Measurements from ENCODE around the gene AFTPH.

AFTPH gene

DNA sequence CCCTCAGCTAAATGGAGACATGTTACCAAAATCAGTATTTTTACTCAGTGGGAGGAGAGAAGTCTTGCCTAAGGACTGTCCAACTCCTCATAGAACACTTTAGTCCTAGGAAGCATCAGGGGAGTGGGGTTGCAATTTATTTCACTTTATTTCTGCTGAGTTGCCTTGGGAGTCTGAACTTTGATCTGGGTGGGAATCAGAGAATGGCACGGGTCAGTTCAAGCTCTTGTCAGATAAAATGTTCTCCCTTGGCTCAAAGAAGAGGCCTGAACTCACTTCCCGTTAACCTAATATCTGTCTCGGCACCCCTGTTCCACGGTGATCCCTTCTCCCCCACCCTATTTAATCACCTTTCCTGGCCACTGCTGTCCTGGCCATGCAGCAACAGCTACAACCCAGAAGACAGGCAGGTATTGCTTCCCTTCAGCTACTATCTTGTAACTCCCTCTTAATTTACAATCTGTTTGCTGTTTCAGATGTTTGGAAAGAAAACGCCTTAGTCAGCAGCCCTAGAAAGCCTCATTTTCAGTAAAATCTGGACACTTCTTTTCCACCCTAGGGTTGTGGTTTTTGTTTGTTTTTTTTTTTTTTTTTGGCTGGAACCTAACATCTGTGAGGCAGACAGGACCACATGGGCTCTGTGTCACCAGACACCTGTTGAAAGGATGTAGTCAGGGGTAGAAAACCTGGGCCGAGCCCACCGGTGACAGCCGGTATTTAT lies 77.1 kb downstream of the AFTPH start:
- Mint-ChIP-seq H3K27ac (no peak overlapping the region), H3K27me3 (ENCODE audit: low read depth) (no peaks in the 10 kb centered on the region), H3K36me3 (ENCODE audit: low read depth) (no peaks in the 10 kb centered on the region), H3K4me3 (no peak overlapping the region), H3K9me3 (peaks cover 16% of the 10 kb centered on the region), H3K4me1 (ENCODE audit: low read depth) (peaks cover 14% of the 10 kb centered on the region)

GRCh38 chr2:64601785-64602391 lies 77.8 kb downstream of the AFTPH start:
- peaks cover 16% of the 10 kb centered on the region for H3K9me3 Mint-ChIP-seq
- no peaks in the 10 kb centered on the region for H3K36me3 Mint-ChIP-seq (ENCODE audit: low read depth)
- no peak overlapping the region for H3K4me3 Mint-ChIP-seq
- no peak overlapping the region for H3K27ac Mint-ChIP-seq
- H3K4me1 Mint-ChIP-seq (ENCODE audit: low read depth): peaks cover 20% of the 10 kb centered on the region
- no peaks in the 10 kb centered on the region for H3K27me3 Mint-ChIP-seq (ENCODE audit: low read depth)

DNA sequence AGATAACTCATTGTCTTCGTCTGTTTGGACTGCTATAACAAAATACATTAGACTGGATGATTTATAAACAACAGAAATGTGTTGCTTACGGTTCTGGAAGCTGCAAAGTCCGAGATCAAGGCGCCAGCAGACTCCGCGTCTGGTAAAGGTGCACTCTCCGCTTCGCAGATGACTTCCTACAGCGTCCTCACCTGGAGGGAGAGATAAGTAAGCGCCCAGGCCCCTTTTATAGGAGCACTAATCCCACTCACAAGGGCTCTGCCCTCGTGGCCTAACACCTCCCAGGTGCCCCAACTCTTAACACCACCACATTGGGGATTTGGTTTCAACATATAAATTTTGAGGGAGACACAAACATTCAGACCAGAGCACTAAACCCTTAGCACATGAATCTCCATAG lies 78.3 kb downstream of the AFTPH start:
- H3K4me1 Mint-ChIP-seq (ENCODE audit: low read depth): peaks cover 24% of the 10 kb centered on the region
- H3K36me3 Mint-ChIP-seq (ENCODE audit: low read depth): no peaks in the 10 kb centered on the region
- no peak overlapping the region for H3K27ac Mint-ChIP-seq
- no peaks in the 10 kb centered on the region for H3K27me3 Mint-ChIP-seq (ENCODE audit: low read depth)
- no peak overlapping the region for H3K4me3 Mint-ChIP-seq
- peaks cover 16% of the 10 kb centered on the region for H3K9me3 Mint-ChIP-seq

DNA sequence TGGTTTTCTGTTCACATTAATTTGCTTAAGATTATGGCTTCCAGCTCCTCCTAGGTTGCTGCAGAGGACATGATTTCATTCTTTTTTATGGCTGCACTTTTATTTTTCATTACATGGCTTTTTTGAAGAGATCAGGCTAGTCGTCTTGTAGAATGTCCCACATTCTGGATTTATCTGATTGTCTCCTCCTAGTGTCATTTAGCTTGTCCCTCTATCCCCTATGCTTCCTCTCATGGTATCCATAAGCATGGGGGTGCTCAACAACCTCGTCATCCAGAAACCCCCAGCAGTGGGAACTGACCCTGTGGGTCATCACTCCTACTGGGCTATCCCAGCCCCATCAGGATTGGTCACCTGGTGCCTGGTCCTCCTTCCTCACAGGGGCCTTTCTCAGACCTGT lies 80.0 kb downstream of the AFTPH start:
- H3K27me3 Mint-ChIP-seq (ENCODE audit: low read depth): no peaks in the 10 kb centered on the region
- H3K27ac Mint-ChIP-seq: no peak overlapping the region
- H3K9me3 Mint-ChIP-seq: peaks cover 16% of the 10 kb centered on the region

DNA sequence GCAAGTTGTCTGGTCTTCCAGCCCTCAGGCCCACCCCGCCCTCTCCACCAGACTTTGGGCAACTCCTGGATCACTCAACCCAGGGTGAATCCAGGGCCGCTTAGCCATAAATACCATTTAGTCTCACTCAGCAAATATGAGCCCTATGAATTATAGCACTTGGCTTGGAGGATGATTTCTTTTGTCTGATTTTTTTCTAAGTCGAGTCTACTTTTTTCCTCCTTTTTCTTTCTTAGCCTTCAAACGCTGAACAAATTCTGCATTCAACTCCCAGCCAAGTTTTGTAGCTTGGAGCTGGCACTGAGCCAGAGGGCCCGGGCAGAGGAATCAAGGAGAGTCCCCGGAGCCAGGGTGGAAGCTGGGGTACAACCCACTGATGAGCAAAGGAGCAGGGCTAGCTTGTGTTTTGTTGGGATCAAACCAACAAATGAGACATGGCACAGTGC lies 80.9 kb downstream of the AFTPH start:
- Mint-ChIP-seq H3K27ac (no peak overlapping the region), H3K4me1 (ENCODE audit: low read depth) (peaks cover 26% of the 10 kb centered on the region), H3K4me3 (no peak overlapping the region), H3K9me3 (peaks cover 16% of the 10 kb centered on the region), H3K36me3 (ENCODE audit: low read depth) (no peaks in the 10 kb centered on the region), H3K27me3 (ENCODE audit: low read depth) (no peaks in the 10 kb centered on the region)

More for the DNA sequence above, 80.0 kb downstream of the AFTPH start:
- H3K4me3 Mint-ChIP-seq: no peak overlapping the region
- H3K4me1 Mint-ChIP-seq (ENCODE audit: low read depth): peaks cover 34% of the 10 kb centered on the region
- H3K36me3 Mint-ChIP-seq (ENCODE audit: low read depth): no peaks in the 10 kb centered on the region

GRCh38 chr2:64605991-64606478 lies 81.9 kb downstream of the AFTPH start:
- Mint-ChIP-seq H3K4me3 (peak overlapping the region; percentile 53), H3K27ac (peak overlapping the region; percentile 43), H3K27me3 (ENCODE audit: low read depth) (peaks cover 8% of the 10 kb centered on the region), H3K4me1 (ENCODE audit: low read depth) (peaks cover 25% of the 10 kb centered on the region), H3K9me3 (peaks cover 16% of the 10 kb centered on the region), H3K36me3 (ENCODE audit: low read depth) (no peaks in the 10 kb centered on the region)

DNA sequence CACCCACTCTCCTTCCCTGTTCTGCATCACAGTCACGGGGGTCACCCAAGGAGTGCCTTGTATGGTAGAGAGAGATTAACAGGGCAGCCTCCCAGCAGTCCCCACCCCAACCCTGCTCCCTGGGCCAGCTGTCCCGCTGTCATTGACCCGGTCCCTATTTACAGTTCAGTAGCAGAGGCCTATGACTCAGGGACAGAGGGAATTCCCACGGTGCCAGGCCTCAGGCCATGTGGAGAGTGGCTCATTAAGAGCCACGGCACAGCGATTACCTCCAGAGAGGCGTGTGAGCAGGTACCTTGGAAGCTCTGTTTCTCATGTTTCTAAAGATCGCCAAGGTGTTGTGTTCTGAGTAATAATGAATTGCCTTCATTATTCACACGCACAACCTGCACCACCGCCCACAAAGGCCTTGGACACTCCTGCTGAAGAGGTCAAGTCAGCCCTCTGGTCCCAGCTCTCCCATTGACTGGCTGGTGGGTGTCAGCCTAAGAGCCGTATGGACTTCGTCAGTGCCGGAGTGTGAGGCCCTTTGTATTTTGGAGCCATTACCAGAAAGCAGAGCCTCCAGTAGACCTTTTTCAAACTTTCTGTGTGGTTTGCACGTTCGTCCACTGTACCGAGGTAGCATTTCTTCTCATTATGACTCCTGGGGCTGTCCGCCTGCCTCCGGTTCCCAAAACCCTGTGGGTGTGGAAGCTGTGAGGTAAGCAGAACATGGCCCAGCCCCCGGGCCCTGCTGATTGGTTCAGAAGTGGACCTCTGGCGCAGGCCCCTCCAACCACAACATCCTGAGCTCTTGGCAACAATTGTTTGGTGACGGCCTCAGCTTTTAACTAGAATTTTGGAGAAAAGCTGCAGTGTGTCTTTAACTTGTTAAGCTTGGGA lies 82.6 kb downstream of the AFTPH start:
- Mint-ChIP-seq H3K9me3 (peaks cover 16% of the 10 kb centered on the region), H3K27ac (peak overlapping the region; percentile 84), H3K27me3 (ENCODE audit: low read depth) (peaks cover 15% of the 10 kb centered on the region), H3K4me3 (peak overlapping the region; percentile 53), H3K4me1 (ENCODE audit: low read depth) (peaks cover 25% of the 10 kb centered on the region), H3K36me3 (ENCODE audit: low read depth) (no peaks in the 10 kb centered on the region)

DNA sequence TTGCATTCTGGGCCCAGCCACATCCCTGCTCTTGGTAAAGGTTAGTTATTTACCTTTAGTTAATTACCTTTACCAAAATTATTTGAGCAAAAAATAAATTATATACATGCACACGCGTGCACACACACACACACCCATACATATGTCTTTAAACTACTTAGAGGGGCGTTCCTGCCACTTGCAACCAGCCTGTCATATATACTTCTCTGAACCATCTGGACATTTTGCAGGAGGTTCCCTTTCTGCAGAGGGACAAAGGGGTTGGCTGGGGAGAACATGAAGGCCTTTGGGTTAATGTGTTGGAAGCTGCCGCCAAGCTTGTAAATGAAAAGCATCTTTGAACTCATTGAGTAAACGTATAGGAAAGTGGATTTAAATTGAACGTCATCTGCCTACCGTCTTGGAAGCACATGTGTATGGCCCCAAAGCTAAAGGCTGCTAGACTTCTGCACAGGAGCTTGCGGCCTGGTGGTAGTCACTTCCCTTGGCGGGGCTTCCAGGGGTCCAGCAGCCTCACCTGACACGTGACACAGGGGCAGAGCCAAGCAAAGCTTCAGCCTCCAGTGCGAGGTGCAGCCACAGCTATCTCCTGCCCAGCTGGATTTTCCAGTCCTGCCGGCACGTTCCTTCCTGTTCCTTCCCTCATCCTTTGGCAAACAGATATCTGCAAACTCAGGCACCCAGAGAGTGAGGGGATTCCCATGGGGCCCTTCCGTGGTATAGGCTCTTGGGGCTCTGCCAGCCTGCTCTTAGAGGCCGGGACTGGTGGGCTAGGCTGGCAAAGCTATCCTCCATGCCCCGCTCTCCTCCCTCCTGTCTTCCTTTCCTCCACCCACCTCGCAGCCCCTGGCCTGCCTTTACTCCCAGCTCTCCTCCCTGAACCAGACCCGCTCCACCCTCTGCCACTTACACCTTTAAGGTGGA lies 83.5 kb downstream of the AFTPH start:
- Mint-ChIP-seq H3K27ac (peak overlapping the region; percentile 84), H3K4me3 (peak overlapping the region; percentile 80), H3K27me3 (ENCODE audit: low read depth) (peaks cover 21% of the 10 kb centered on the region), H3K36me3 (ENCODE audit: low read depth) (no peaks in the 10 kb centered on the region), H3K9me3 (peaks cover 16% of the 10 kb centered on the region), H3K4me1 (ENCODE audit: low read depth) (peaks cover 25% of the 10 kb centered on the region)

- Mint-ChIP-seq H3K4me3 (peak overlapping the region; percentile 80), H3K36me3 (ENCODE audit: low read depth) (no peaks in the 10 kb centered on the region), H3K27me3 (ENCODE audit: low read depth) (peaks cover 27% of the 10 kb centered on the region), H3K27ac (peak overlapping the region; percentile 84), H3K4me1 (ENCODE audit: low read depth) (peaks cover 25% of the 10 kb centered on the region), H3K9me3 (peaks cover 11% of the 10 kb centered on the region)
Measured at GRCh38 chr2:64608867-64609226, 84.7 kb downstream of the AFTPH start.

DNA sequence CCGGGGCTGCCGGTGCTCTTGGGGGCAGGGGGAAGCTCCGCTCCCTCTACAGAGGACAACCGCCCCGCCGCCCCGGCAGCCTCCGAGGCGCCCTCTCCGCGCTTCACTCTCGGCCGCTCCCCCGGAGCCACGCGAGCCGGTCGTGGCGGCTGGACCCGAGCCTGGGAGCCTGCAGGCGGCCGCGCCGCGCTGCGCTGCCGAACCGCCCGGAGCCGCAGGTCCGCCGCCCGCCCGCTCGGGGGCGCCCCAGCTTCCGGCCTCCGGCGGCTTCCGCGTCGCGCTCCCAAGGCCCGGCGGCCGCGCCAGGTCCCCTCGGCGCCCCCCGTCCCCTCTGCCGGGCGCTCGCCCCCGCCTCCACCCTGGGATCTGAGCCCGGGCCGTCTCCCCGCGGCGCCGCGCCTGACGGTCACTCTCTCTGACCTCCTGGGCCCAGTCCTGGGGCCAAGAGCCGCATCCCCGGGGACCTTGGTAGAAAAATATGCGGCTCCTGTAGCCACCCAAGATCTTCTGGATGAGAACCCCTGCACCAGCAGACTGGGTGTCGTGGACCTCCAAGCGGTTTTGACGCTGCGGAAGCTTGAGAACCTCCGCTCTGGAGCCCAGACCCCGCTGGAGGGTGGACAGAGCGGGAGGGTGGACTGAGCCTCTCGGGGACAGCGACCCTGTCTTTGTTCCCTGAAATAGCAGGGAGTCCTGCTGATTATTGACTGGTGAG lies 85.3 kb downstream of the AFTPH start:
- H3K4me1 Mint-ChIP-seq (ENCODE audit: low read depth): peaks cover 25% of the 10 kb centered on the region

GRCh38 chr2:64609942-64610281 lies 85.8 kb downstream of the AFTPH start:
- peak overlapping the region; percentile 15 for H3K27ac Mint-ChIP-seq

More for the DNA sequence above, 85.3 kb downstream of the AFTPH start:
- peak overlapping the region; percentile 67 for H3K4me3 Mint-ChIP-seq
- no peaks in the 10 kb centered on the region for H3K36me3 Mint-ChIP-seq (ENCODE audit: low read depth)
- peak overlapping the region; percentile 45 for H3K27ac Mint-ChIP-seq
- peaks cover 27% of the 10 kb centered on the region for H3K27me3 Mint-ChIP-seq (ENCODE audit: low read depth)
- peaks cover 6% of the 10 kb centered on the region for H3K9me3 Mint-ChIP-seq

DNA sequence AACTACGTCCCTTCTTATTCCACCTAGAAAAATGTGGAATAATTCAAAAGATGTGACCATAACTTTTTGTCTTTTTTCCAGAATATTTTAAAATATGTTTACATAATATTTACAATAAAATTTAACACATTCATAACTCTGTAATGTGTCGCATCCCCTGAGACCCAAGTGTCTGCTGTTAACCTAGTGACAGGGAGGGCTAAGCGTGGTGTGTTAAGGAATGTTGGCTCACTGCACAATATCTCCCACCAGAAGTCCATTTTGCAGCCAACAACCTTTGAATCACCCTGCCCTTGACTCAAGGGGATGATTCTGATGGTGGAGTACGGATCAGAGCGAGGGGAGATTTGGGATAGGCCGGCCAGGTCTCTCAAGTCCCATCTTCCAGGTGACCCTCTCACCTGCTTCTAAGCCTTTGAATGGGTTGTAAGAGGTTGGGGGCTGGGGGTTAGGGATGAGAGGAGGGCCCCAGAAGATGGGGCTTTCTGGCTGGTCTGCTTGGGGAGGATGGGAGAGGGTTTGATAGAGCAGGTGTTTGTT lies 86.3 kb downstream of the AFTPH start:
- Mint-ChIP-seq H3K36me3 (ENCODE audit: low read depth) (no peaks in the 10 kb centered on the region), H3K27ac (no peak overlapping the region), H3K9me3 (no peaks in the 10 kb centered on the region), H3K4me1 (ENCODE audit: low read depth) (peaks cover 25% of the 10 kb centered on the region), H3K4me3 (peak overlapping the region; percentile 51), H3K27me3 (ENCODE audit: low read depth) (peaks cover 27% of the 10 kb centered on the region)

More at GRCh38 chr2:64609942-64610281, 85.8 kb downstream of the AFTPH start:
- no peaks in the 10 kb centered on the region for H3K36me3 Mint-ChIP-seq (ENCODE audit: low read depth)
- H3K4me3 Mint-ChIP-seq: peak overlapping the region; percentile 67
- H3K27me3 Mint-ChIP-seq (ENCODE audit: low read depth): peaks cover 27% of the 10 kb centered on the region
- H3K9me3 Mint-ChIP-seq: peaks cover under 1% of the 10 kb centered on the region
- peaks cover 25% of the 10 kb centered on the region for H3K4me1 Mint-ChIP-seq (ENCODE audit: low read depth)

DNA sequence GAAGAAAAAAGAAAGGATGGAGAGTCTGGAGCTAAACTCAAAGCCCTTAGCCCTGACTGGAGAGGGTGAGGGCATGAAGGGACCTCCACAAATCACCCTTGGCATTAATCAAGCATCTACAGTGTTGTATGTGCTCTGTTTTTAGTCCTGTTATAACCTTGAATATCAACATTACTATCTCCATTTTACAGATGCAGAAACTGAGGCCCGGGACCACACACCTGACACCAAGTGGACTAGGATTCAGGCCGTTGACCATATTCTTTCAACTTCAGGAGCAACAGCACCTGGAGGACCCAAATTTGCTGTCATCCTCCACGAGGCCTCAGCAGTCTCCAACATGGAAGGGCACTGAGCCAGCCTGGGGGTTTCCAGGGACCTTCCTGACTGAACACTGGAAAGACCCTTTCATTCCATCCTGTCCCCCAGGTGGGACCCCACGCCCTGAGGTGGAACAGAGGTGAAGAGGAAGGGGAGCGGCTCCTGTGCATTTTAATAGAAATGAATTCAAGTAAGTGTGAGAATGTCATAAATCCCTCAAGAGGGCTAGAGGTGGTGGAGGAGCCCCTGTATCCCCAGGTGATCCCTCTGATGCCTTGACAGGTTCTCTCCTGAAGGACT lies 88.6 kb downstream of the AFTPH start:
- peaks cover 27% of the 10 kb centered on the region for H3K27me3 Mint-ChIP-seq (ENCODE audit: low read depth)
- no peaks in the 10 kb centered on the region for H3K9me3 Mint-ChIP-seq
- no peak overlapping the region for H3K27ac Mint-ChIP-seq
- H3K4me1 Mint-ChIP-seq (ENCODE audit: low read depth): peaks cover 11% of the 10 kb centered on the region
- H3K4me3 Mint-ChIP-seq: no peak overlapping the region
- no peaks in the 10 kb centered on the region for H3K36me3 Mint-ChIP-seq (ENCODE audit: low read depth)
